ENCODE results near the gene EIF4G3. TPM values are rescaled to one million over a fixed set of nuclear protein-coding genes. Genes with fewer than 3 reads are reported as not detected.

Gene EIF4G3
- total and polyA plus RNA-seq, 2 donors (not counting 3 experiments of a cell fraction or from before 2014, with no cell fraction given), result 40.7 to 78.5 TPM

DNA sequence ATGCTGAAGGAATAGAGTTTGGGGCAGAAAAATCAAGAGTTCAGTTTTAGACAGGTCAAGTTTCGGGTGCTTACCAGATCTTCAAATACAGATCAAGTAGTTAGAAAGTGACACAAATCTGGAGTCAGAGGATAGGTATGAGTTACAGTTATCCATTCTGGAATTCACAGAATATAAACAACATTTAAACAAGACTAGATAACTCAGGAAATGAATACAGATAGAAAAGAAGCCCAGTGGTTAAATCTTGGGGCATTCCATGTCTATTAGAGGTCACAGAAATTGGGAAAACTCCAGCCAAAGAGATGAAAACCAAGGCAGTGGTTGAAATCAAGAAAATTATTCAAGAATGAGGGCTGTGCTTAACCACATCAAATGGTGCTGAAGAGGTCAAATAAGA, 202.6 kb downstream of the EIF4G3 start:
- no TSS peak for BruUV-seq (replicated peaks)
- H3K4me2 ChIP-seq (ENCODE audit: insufficient read depth, low read length), result no peak overlapping the region
- H3K27ac ChIP-seq (ENCODE audit: insufficient read depth, low read depth, low read length), result no peak overlapping the region
- dilution Hi-C loops (cut with MboI; ENCODE audit: extremely low pct_ligation_motif_present, low sequenced_read_pairs), result no loop called here
- no peak for DNase-seq (ENCODE audit: low read depth, low spot score)
- H3K9me3 ChIP-seq (replicated peaks; ENCODE audit: control insufficient read depth, insufficient read depth, low read length), result no peaks in the 10 kb centered on the region
- intact Hi-C loops (cut with micrococcal nuclease), result no loop called here
- no peaks in the 10 kb centered on the region for H3K27me3 ChIP-seq (ENCODE audit: control insufficient read depth in 2 of 2, insufficient read depth in 2 of 2, low read length in 2 of 2)
- no peak overlapping the region for H2AFZ ChIP-seq (ENCODE audit: low read depth, low read length)
- ChIA-PET CTCF (interaction anchor here (0.7 to 2.0 kb wide), 2 partner anchors 9 to 221 kb away, joined by 3 to 5 read pairs; no protein-coding TSS in a partner anchor), POLR2A (no interaction called here)
- H4K20me1 ChIP-seq (replicated peaks; ENCODE audit: control insufficient read depth, extremely low read depth, insufficient read depth, low read length), result no peaks in the 10 kb centered on the region
- no peaks in the 10 kb centered on the region for H3K79me2 ChIP-seq (ENCODE audit: control insufficient read depth, insufficient read depth, low read length)
- no peaks in the 10 kb centered on the region for H3K9me1 ChIP-seq (replicated peaks; ENCODE audit: control insufficient read depth, extremely low read depth, insufficient read depth, low read length)
- peaks cover 3 to 7% of the 10 kb centered on the region in 2 experiments for H3K36me3 ChIP-seq (ENCODE audit: control insufficient read depth in 2 of 2, extremely low read depth in 1 of 2, insufficient read depth in 2 of 2, low read length in 2 of 2)
- no peaks in the 10 kb centered on the region for H3K4me1 ChIP-seq (ENCODE audit: control insufficient read depth, extremely low read depth, insufficient read depth, low read length)
- H3K4me3 ChIP-seq (replicated peaks in 1 of 3; ENCODE audit: insufficient read depth in 1 of 3, low read depth in 1 of 3, low read length in 3 of 3), result no peak overlapping the region
- no peak overlapping the region for H3K9ac ChIP-seq (replicated peaks; ENCODE audit: extremely low read depth, insufficient read depth, low read length)
- TF ChIP-seq FOS (IDR thresholded peaks at IDR 0.05; ENCODE audit: borderline replicate concordance, insufficient read depth, low read length) (no peak), POLR2AphosphoS5 (IDR thresholded peaks at IDR 0.05; ENCODE audit: insufficient read depth, low read depth, low read length) (no peak), JUN (IDR thresholded peaks at IDR 0.05; ENCODE audit: borderline replicate concordance, insufficient read depth, insufficient read length, low read depth) (no peak), GATA2 (IDR thresholded peaks at IDR 0.05; ENCODE audit: insufficient read depth, insufficient read length, low read depth, low read length) (no peak), POLR2A (IDR thresholded peaks at IDR 0.05; ENCODE audit: low read depth, low read length) (no peak), EZH2 (IDR thresholded peaks at IDR 0.05; ENCODE audit: borderline replicate concordance, low read depth, low read length, severe bottlenecking) (no peak), MYC (IDR thresholded peaks at IDR 0.05; ENCODE audit: low read depth, low read length) (no peak)
- TF ChIP-seq, protein P1, sequence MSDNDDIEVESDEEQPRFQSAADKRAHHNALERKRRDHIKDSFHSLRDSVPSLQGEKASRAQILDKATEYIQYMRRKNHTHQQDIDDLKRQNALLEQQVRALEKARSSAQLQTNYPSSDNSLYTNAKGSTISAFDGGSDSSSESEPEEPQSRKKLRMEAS (IDR thresholded peaks at IDR 0.05; ENCODE audit: insufficient read depth, insufficient read length), result no peak
- TF ChIP-seq, protein P2, sequence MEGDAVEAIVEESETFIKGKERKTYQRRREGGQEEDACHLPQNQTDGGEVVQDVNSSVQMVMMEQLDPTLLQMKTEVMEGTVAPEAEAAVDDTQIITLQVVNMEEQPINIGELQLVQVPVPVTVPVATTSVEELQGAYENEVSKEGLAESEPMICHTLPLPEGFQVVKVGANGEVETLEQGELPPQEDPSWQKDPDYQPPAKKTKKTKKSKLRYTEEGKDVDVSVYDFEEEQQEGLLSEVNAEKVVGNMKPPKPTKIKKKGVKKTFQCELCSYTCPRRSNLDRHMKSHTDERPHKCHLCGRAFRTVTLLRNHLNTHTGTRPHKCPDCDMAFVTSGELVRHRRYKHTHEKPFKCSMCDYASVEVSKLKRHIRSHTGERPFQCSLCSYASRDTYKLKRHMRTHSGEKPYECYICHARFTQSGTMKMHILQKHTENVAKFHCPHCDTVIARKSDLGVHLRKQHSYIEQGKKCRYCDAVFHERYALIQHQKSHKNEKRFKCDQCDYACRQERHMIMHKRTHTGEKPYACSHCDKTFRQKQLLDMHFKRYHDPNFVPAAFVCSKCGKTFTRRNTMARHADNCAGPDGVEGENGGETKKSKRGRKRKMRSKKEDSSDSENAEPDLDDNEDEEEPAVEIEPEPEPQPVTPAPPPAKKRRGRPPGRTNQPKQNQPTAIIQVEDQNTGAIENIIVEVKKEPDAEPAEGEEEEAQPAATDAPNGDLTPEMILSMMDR (IDR thresholded peaks at IDR 0.05; ENCODE audit: extremely low read depth in 1 of 2, insufficient read depth in 1 of 2, low read depth in 1 of 2, low read length in 2 of 2), result no peak
- FAIRE-seq, result no peak

Data from endothelial cell of umbilical vein (primary cell).